Memory B cell (primary cell): Measurements from ENCODE around the gene C6orf141.

Source experiments
- ATAC-seq: fragments of 150-1000 bp; cut with Tn5 transposase; 2 replicates; pipeline ENCODE4 v1.10.0; 2021; ENCODE audit warnings: low read depth, mild to moderate bottlenecking, moderate library complexity
- DNase-seq, 2 donors: peaks; one replicate each; pipeline ENCODE4 v3.0.0; 2022; ENCODE audit warnings: low spot score in 2 of 2
- H3K27ac Mint-ChIP-seq: one replicate; pipeline ENCODE4 v1.8.0; 2022; ENCODE audit warnings: mild to moderate bottlenecking, moderate library complexity, mixed read lengths
- H3K27me3 Mint-ChIP-seq: one replicate; pipeline ENCODE4 v1.8.0; 2022; ENCODE audit warnings: mixed read lengths
- H3K36me3 Mint-ChIP-seq: one replicate; pipeline ENCODE4 v1.8.0; 2022; ENCODE audit warnings: mild to moderate bottlenecking, mixed read lengths
- H3K4me1 Mint-ChIP-seq: one replicate; pipeline ENCODE4 v1.8.0; 2022; ENCODE audit warnings: mixed read lengths
- H3K4me3 Mint-ChIP-seq: one replicate; pipeline ENCODE4 v1.8.0; 2022; ENCODE audit warnings: mild to moderate bottlenecking, moderate library complexity, mixed read lengths
- H3K9me3 Mint-ChIP-seq: one replicate; pipeline ENCODE4 v1.8.0; 2022; ENCODE audit warnings: mixed read lengths

C6orf141 gene

GRCh38 chr6:49549691-49550491, 577 bp upstream of the C6orf141 start:
- Mint-ChIP-seq H3K4me3 (peak overlapping the region; percentile 72), H3K4me1 (peaks cover 16% of the 10 kb centered on the region), H3K9me3 (no peaks in the 10 kb centered on the region), H3K27ac (no peak overlapping the region), H3K36me3 (no peaks in the 10 kb centered on the region), H3K27me3 (peaks cover 11% of the 10 kb centered on the region)
- ATAC-seq: no peak
- DNase-seq: no peak

GRCh38 chr6:49551078-49551865, 804 bp downstream of the C6orf141 start:
- H3K27me3 Mint-ChIP-seq: peaks cover 11% of the 10 kb centered on the region
- peak overlapping the region; percentile 72 for H3K4me3 Mint-ChIP-seq
- ATAC-seq (no peak), DNase-seq (no peak)
- H3K27ac Mint-ChIP-seq: no peak overlapping the region
- no peaks in the 10 kb centered on the region for H3K9me3 Mint-ChIP-seq
- H3K36me3 Mint-ChIP-seq: no peaks in the 10 kb centered on the region
- peaks cover 16% of the 10 kb centered on the region for H3K4me1 Mint-ChIP-seq

- Mint-ChIP-seq H3K27me3 (peaks cover 11% of the 10 kb centered on the region), H3K4me1 (peaks cover 16% of the 10 kb centered on the region), H3K9me3 (no peaks in the 10 kb centered on the region), H3K27ac (no peak overlapping the region), H3K4me3 (peak overlapping the region; percentile 72), H3K36me3 (no peaks in the 10 kb centered on the region)
- DNase-seq: no peak
- no peak for ATAC-seq
These were observed 1.3 kb downstream of the C6orf141 start for GRCh38 chr6:49551866-49552129.

DNA sequence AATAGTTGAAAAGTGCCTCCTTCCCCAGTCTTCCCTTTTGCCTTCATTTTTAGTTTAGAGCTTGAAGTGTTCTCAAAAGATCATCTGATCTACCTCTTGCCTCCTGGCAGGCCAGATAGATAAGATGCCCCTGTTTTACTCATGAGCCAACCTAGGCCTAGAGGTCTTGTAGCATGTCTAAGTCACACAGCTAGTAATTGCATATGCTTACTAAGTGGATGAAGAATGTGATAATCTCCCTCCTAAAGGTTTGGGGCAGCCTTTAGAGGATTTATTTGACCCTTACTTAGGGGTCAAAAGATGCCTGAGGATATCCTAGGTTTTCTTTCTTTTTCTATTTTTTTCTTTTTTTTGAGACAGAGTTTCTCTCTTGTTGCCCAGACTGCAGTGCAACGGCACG, 2.1 kb downstream of the C6orf141 start:
- H3K36me3 Mint-ChIP-seq: no peaks in the 10 kb centered on the region
- no peaks in the 10 kb centered on the region for H3K9me3 Mint-ChIP-seq
- peaks cover 11% of the 10 kb centered on the region for H3K27me3 Mint-ChIP-seq
- H3K4me3 Mint-ChIP-seq: no peak overlapping the region
- peaks cover 16% of the 10 kb centered on the region for H3K4me1 Mint-ChIP-seq
- DNase-seq (no peak), ATAC-seq (no peak)
- no peak overlapping the region for H3K27ac Mint-ChIP-seq

DNA sequence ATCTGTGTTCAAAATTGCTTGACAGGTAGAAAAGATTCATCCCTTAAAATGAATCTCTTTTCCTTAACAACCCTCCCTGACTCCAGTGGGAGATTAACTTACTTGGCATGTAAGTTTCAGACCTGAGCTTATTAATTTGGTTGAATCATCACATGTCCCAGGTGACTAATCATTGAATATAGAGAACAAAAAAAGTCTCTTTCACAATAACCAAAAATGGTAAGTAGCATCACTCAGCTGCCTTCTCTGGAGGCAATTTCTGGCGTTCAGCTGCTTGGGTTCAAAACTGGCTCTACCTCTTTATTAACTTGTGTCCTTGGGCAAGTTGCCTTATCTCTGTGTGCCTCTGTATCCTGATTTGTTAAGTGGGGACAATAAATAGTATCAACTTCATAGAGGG, 2.9 kb downstream of the C6orf141 start:
- Mint-ChIP-seq H3K4me3 (no peak overlapping the region), H3K36me3 (no peaks in the 10 kb centered on the region), H3K4me1 (peaks cover 16% of the 10 kb centered on the region), H3K27ac (no peak overlapping the region), H3K9me3 (no peaks in the 10 kb centered on the region), H3K27me3 (peaks cover 11% of the 10 kb centered on the region)
- DNase-seq (no peak), ATAC-seq (no peak)

GRCh38 chr6:49555951-49556350, 5.5 kb downstream of the C6orf141 start:
- Mint-ChIP-seq H3K27me3 (peaks cover 2% of the 10 kb centered on the region), H3K36me3 (no peaks in the 10 kb centered on the region), H3K4me1 (peaks cover 9% of the 10 kb centered on the region), H3K27ac (no peak overlapping the region), H3K9me3 (no peaks in the 10 kb centered on the region), H3K4me3 (no peak overlapping the region)
- DNase-seq: no peak
- no peak for ATAC-seq

DNA sequence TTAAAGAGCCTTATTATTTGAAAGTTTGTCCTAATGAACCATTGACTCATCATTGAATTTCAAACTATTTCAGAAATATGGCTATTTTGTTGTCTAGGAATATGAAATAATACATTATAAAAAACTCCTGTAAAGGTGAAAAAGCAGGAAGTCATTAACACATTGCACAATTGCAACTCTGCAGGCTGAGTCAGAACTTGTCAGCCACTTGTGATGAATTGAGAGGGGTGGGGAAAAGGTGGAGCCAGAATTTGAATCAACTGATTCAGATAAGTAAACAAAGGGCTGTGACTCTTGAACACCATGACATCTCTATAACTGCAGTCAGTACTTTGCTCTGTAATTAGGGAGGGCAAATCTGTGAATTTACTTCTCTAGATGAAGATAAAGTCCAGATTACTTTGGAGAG, 6.0 kb downstream of the C6orf141 start:
- Mint-ChIP-seq H3K27me3 (no peaks in the 10 kb centered on the region), H3K4me1 (peaks cover 4% of the 10 kb centered on the region), H3K4me3 (no peak overlapping the region), H3K27ac (no peak overlapping the region), H3K9me3 (no peaks in the 10 kb centered on the region), H3K36me3 (no peaks in the 10 kb centered on the region)
- ATAC-seq: no peak
- DNase-seq: no peak

GRCh38 chr6:49557177-49557576, 6.7 kb downstream of the C6orf141 start:
- Mint-ChIP-seq H3K36me3 (no peaks in the 10 kb centered on the region), H3K27ac (no peak overlapping the region), H3K9me3 (no peaks in the 10 kb centered on the region), H3K4me3 (no peak overlapping the region), H3K4me1 (no peaks in the 10 kb centered on the region), H3K27me3 (no peaks in the 10 kb centered on the region)
- ATAC-seq (no peak), DNase-seq (no peak)

DNA sequence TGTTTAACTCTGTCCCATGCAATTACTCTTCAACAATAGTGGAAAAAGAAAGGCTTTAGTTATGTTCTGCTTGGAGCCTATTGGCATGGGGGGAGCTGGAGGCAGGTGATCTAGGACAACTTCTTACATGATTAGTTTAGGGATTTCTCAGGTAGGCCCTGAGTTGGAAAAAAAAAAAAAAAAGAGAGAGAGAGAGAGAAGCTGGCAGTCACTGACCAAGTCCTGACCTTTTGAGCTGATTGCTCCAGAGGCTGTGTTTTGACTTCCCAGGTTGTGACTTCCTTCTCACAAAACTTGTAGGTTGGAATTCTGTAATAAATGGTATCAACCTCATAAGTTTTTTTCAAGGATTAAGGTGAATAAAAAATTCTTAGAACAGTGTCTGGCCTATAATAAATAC, 7.8 kb downstream of the C6orf141 start:
- Mint-ChIP-seq H3K36me3 (no peaks in the 10 kb centered on the region), H3K27me3 (no peaks in the 10 kb centered on the region), H3K9me3 (no peaks in the 10 kb centered on the region), H3K4me3 (no peak overlapping the region), H3K27ac (no peak overlapping the region), H3K4me1 (no peaks in the 10 kb centered on the region)
- DNase-seq (no peak), ATAC-seq (no peak)

DNA sequence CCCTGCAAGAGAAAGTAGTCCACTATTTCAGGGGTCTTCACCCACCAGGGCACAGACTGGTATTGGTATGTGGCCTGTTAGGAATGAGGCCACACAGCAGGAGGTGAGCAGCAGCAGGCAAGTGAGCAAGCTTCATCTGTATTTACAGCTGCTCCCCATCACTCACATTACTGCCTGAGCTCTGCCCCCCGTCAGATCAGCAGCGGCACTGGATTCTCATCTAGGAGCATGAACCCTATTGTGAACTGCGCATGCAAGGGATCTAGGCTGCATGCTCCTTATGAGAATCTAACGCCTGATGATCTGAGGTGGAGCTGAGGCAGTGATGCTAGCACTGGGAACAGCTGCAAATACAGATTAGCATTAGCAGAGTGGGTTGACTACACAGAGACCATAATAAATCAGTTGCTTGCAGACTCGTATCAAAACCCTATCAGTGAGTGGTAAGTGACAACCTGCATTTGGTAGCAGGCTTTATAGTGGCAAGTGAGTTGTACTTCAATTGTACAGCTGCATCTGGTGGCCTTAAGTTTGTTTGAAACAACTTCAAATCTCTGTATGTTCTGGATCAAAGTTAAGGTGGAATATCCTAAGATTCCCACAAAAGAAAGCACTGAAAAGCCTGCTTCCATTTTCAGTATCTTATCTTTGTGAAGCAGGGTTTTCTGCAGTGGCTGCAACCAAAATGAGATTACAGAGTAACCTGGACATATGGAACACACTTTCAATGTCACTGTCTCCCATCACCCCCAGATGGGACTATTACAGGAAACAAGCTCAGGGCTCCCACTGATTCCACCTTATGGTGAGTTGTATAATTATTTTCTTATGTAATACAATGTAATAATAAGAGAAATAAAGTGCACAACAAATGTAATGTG, 12.8 kb downstream of the C6orf141 start:
- Mint-ChIP-seq H3K4me3 (no peak overlapping the region), H3K27me3 (peaks cover 1% of the 10 kb centered on the region), H3K27ac (no peak overlapping the region), H3K36me3 (no peaks in the 10 kb centered on the region), H3K9me3 (peaks cover 2% of the 10 kb centered on the region), H3K4me1 (no peaks in the 10 kb centered on the region)
- ATAC-seq (no peak), DNase-seq (no peak)

GRCh38 chr6:49564552-49564951, 14.1 kb downstream of the C6orf141 start:
- H3K4me1 Mint-ChIP-seq: no peaks in the 10 kb centered on the region
- ATAC-seq (no peak), DNase-seq (no peak)
- H3K36me3 Mint-ChIP-seq: no peaks in the 10 kb centered on the region
- H3K9me3 Mint-ChIP-seq: peaks cover 2% of the 10 kb centered on the region
- H3K27me3 Mint-ChIP-seq: peaks cover 1% of the 10 kb centered on the region
- H3K4me3 Mint-ChIP-seq: no peak overlapping the region
- no peak overlapping the region for H3K27ac Mint-ChIP-seq

DNA sequence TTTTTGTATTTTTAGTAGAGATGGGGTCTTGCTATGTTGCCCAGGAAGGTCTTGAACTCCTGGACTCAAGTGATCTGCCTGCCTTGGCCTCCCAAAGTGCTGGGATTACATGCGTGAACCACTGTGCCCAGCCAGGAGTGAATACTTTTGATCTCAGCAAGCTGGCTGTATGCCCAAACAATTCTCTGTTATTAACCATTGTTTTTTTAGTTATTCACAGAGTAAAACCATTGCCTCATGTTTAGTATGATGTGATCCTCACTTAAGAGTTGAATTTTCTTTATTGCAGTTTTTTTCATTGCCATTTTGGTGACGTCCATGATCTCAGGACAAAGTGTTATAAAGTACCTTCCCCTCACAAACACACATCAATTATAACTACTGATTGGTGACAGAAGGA, 14.8 kb downstream of the C6orf141 start:
- Mint-ChIP-seq H3K27me3 (peaks cover 1% of the 10 kb centered on the region), H3K9me3 (peaks cover 2% of the 10 kb centered on the region), H3K36me3 (no peaks in the 10 kb centered on the region), H3K4me3 (no peak overlapping the region), H3K4me1 (no peaks in the 10 kb centered on the region), H3K27ac (no peak overlapping the region)
- ATAC-seq (no peak), DNase-seq (no peak)

GRCh38 chr6:49565855-49566254, 15.4 kb downstream of the C6orf141 start:
- H3K9me3 Mint-ChIP-seq: peaks cover 2% of the 10 kb centered on the region
- H3K27me3 Mint-ChIP-seq: peaks cover 1% of the 10 kb centered on the region
- H3K36me3 Mint-ChIP-seq: no peaks in the 10 kb centered on the region
- no peak for DNase-seq
- H3K4me3 Mint-ChIP-seq: no peak overlapping the region
- ATAC-seq: no peak
- no peaks in the 10 kb centered on the region for H3K4me1 Mint-ChIP-seq
- H3K27ac Mint-ChIP-seq: no peak overlapping the region

GRCh38 chr6:49570474-49571079, 20.1 kb downstream of the C6orf141 start:
- H3K27me3 Mint-ChIP-seq: no peaks in the 10 kb centered on the region
- H3K9me3 Mint-ChIP-seq: no peaks in the 10 kb centered on the region
- H3K4me3 Mint-ChIP-seq: no peak overlapping the region
- no peak for DNase-seq
- no peak for ATAC-seq
- no peaks in the 10 kb centered on the region for H3K4me1 Mint-ChIP-seq
- H3K27ac Mint-ChIP-seq: no peak overlapping the region
- no peaks in the 10 kb centered on the region for H3K36me3 Mint-ChIP-seq
